Stomach (tissue), 4 donors: Measurements from ENCODE around the gene PRKACA.

Experiments
- EP300 ChIP-seq: sonication (generic); formaldehyde crosslinking; IDR thresholded peaks from one replicate; pipeline ENCODE4 v1.6.1; 2017; ENCODE audit warnings: antibody characterized with exemption
- POLR2A ChIP-seq, 4 donors: fragments of 450-650 bp; IDR thresholded peaks; one replicate each; pipeline ENCODE4 v1.6.1; 2016; ENCODE audit warnings: antibody characterized with exemption in 4 of 4, control low read depth in 2 of 4, mild to moderate bottlenecking in 1 of 4, moderate library complexity in 1 of 4
- POLR2AphosphoS5 ChIP-seq, 3 donors: sonication (generic); formaldehyde crosslinking; IDR thresholded peaks; one replicate each; pipeline ENCODE4 v1.6.1; 2016; ENCODE audit warnings: antibody characterized with exemption in 3 of 3
- TF ChIP-seq, protein P1 (sequence below), 7 experiments: fragments of 450-650 bp in 4 of 7; fragments of 200-600 bp in 3 of 7; sonication (generic) in 3 of 7; IDR thresholded peaks; one replicate each; pipeline ENCODE4 v1.5.1; 2016 to 2019; ENCODE audit warnings: antibody characterized with exemption in 7 of 7, control low read depth in 2 of 7, mild to moderate bottlenecking in 1 of 7

- TF ChIP-seq, protein P1, sequence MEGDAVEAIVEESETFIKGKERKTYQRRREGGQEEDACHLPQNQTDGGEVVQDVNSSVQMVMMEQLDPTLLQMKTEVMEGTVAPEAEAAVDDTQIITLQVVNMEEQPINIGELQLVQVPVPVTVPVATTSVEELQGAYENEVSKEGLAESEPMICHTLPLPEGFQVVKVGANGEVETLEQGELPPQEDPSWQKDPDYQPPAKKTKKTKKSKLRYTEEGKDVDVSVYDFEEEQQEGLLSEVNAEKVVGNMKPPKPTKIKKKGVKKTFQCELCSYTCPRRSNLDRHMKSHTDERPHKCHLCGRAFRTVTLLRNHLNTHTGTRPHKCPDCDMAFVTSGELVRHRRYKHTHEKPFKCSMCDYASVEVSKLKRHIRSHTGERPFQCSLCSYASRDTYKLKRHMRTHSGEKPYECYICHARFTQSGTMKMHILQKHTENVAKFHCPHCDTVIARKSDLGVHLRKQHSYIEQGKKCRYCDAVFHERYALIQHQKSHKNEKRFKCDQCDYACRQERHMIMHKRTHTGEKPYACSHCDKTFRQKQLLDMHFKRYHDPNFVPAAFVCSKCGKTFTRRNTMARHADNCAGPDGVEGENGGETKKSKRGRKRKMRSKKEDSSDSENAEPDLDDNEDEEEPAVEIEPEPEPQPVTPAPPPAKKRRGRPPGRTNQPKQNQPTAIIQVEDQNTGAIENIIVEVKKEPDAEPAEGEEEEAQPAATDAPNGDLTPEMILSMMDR (IDR thresholded peaks at IDR 0.05), result peak in 1 of 7 experiments; percentile 86
- TF ChIP-seq POLR2AphosphoS5 (IDR thresholded peaks at IDR 0.05) (peak; percentile 15 to 77 (median 58)), POLR2A (IDR thresholded peaks at IDR 0.05) (no peak), EP300 (no peak)
Observed at GRCh38 chr19:14073261-14073924, 44.2 kb downstream of the PRKACA start.
